Measurements from ENCODE around the gene GAREM1. TPM values are rescaled to one million over a fixed set of nuclear protein-coding genes. Genes with fewer than 3 reads are reported as not detected.

Gene GAREM1
- total RNA-seq, 1 experiment from 2014 or later = 3.1 TPM

GRCh38 chr18:32459361-32460101, 11.2 kb downstream of the GAREM1 start:
- DNase-seq (ENCODE audit: low spot score) = no peak

- no peak for DNase-seq (ENCODE audit: low spot score)
Measured at GRCh38 chr18:32455361-32455760, 15.3 kb downstream of the GAREM1 start.

GRCh38 chr18:32454593-32454992, 16.1 kb downstream of the GAREM1 start:
- no peak for DNase-seq (ENCODE audit: low spot score)

GRCh38 chr18:32450874-32451273, 19.8 kb downstream of the GAREM1 start:
- DNase-seq (ENCODE audit: low spot score) = no peak

GRCh38 chr18:32450026-32450691, 20.5 kb downstream of the GAREM1 start:
- no peak for DNase-seq (ENCODE audit: low spot score)

- no peak for DNase-seq (ENCODE audit: low spot score)
Measured at GRCh38 chr18:32446780-32447179, 23.9 kb downstream of the GAREM1 start.

DNA sequence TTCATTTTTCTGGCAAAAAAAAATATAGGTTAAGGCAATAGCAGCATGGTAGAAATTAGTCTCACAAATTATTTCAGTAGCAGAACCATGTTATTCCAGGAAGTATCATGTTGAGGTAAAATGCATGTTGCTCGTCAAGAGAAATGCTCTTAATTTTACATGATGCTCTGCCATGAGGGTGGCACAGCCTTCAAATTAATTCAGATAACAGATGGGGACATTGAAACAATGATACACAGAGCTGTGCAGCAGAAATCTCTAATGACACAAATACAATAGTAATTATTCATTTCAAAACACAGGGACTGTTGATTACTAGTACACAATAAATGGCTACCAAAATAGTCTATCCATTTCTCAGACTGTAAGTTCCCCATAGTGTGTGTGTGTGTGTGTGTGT, 24.8 kb downstream of the GAREM1 start:
- no peak for DNase-seq (ENCODE audit: low spot score)

DNA sequence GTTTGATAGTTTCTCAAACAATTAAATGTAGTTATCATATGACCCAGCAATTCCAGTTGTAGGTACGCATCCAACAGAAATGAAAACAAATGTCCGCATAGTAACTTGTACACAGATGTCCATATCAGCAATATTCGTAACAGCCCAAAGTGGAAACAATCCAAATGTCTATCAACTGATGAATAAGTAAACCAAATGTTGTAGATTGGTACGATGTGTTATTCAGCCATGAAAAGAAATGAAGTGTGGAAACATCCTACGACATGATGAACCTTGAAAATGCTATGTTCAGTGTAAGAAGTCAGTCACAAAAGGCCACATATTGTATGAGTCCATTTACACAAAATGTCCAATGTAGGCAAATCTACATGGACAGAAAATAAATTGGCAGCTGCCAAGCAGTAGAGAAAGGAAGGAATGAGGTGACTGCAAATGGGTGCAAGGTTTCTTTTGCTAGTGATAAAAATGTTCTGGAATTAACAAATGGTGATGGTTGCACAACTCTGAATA, 26.9 kb downstream of the GAREM1 start:
- DNase-seq (ENCODE audit: low spot score) = no peak

DNA sequence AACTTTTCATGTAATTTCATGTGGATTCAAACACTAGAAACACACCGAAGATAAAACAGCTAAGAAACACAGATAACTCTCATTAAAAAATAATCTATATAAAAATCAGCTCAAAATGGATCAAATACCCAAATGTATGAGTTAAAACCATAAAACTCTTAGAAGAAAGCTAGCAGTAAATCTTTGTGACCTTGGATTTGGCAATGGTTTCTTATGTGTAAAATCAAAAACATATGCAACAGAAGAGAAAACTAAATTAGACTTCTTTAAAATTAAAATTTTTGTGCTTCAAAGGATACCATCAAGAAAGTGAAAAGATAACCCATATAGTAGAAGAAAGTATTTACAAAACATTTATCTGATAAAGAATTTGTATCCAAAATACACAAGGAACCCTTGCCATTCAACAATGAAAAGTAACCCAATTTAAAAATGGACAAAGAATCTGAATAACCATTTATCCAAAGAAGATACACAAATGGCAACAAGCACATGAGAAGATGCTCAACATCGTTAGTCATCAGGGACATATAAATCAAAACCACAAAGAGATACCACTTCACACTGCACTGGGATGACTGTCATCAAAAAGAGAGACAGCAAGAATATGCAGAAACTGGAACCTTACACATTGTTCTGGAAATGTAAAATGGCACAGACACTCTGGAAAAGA, 27.5 kb downstream of the GAREM1 start:
- no peak for DNase-seq (ENCODE audit: low spot score)

DNA sequence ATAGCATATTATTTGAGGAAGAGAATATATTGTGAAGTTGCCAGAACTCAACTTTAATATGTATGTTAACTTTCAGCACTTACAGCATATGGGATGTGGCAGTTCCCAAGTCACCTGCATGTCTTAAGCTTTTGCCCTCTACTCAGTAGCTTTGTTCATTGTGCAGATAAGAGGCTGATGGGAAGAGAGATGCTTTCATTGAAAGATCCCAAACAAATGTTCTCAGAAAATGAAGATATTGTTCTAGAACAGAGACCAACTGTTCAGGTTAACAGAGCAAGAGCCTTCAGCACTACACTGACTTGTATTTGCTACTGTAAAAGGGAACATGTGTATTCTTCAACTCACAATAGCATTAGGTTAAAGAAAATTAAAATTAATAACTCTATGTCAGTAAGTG, 28.1 kb downstream of the GAREM1 start:
- no peak for DNase-seq (ENCODE audit: low spot score)

DNA sequence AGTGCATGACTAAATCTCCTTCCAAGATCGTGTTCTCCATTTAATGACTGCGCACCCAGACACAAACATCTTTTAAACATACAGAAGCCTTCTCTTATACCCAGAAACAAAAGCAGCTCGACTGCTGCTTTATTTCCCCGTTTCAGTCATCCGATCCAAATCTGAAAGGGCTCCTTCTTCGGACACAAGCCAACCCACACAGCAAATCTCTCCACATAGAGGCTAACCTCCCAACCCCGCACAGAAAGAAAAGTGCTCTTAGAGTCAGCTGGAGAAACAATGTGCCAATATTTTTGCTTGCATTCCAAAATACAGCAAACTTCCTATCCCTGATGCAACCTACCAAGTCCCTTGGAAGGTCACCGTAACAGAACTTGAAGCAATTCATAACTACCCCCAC, 29.1 kb downstream of the GAREM1 start:
- DNase-seq (ENCODE audit: low spot score) = no peak

- DNase-seq (ENCODE audit: low spot score) = no peak
Measured at GRCh38 chr18:32440518-32440917, 30.2 kb downstream of the GAREM1 start.

DNA sequence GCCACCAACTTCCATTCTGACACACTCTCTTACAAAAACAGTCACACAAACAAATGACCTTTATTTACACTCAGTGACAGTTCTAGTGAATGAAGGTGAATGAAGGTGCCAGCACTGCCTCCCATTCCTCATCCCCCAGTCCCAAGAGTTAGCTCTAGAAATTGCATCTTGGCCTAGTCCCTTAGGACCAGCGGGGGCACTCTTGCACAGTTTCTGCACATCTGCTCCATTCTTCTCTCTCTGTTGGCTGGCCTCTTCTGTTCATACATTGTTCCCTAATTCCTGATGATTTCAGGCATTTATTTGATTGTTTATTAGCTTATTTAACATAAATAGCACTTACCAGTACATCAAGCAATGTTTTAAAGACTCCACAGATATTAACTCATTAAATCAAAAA, 30.9 kb downstream of the GAREM1 start:
- DNase-seq (ENCODE audit: low spot score) = no peak

GRCh38 chr18:32439241-32439640, 31.4 kb downstream of the GAREM1 start:
- no peak for DNase-seq (ENCODE audit: low spot score)

DNA sequence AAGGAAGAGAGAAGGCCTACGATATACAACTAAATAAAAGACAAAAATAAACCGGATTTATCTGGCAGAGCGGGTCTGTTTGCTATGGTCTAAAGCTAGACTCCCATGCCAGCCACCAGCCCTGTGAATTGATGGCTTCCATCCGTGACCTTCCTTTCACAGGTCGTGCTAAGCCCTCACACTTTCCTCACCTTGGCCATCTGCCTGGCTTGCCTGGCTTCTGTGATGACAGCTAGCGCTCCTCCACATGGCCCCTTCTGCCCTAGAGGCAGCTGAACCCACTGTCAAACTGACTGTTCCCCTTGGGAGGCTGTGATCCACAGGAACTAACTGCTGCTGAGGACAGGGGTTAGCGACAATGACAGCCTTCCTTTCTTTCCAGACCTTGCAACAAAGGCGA, 32.5 kb downstream of the GAREM1 start:
- DNase-seq (ENCODE audit: low spot score) = no peak

GRCh38 chr18:32437100-32437834, 33.4 kb downstream of the GAREM1 start:
- no peak for DNase-seq (ENCODE audit: low spot score)

- DNase-seq (ENCODE audit: low spot score) = no peak
Measured at GRCh38 chr18:32435631-32436500, 34.8 kb downstream of the GAREM1 start.

GRCh38 chr18:32431753-32432152, 38.9 kb downstream of the GAREM1 start:
- DNase-seq (ENCODE audit: low spot score) = no peak

DNA sequence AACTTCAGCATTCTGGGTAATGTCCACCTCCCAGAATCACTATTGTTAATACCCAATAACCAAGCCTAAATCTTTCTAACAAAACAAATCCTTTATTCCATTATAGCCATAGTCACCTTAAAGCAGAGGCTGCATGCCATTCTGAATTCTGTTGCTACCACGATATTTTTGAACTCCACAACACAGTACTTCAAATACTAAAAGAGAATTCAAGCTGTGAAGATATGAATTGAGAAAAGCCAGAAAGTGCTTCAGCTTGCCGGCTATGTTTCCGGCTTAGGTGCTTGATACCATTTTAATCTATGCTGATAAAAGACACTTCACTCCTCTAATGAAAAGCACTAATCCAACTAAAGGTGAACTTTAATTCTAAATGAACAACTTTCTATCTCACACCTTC, 41.3 kb downstream of the GAREM1 start:
- DNase-seq (ENCODE audit: low spot score) = no peak

DNA sequence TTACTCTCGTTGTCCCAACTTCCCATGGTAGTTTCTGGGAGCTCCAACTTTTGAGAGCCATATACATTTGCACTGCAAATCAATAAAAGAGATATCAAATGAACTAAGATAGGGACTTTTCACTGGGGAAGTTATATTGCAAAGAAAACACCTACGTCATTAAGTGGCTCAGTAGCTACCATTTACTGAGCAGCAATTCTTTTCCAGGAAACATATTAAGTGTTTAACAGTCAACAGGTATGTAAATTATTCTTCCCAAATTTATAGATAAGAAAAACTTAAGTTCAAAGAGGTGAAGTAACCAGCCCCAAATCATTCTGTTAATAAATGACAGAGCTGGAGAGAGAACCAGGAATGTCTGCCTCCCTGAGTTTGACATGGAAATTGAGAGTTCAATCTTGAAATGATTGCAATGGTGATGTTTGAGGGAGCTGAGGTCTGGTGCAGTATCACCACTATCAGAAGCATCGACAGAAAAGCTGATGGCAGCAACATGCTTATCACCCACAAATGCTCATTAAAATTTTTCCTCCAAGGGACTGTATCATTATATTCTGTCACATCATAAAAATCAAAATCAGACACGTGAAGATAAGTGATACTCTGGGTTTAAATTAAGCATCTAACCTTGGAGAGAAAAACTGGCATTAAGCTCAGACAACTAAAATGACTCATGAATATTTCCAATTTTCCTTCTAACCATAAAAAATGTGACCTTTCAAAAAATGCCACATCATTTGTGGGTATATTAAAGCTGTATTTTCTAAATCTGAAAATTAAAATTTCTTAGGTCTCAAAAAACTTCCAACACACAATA, 43.4 kb downstream of the GAREM1 start:
- no peak for DNase-seq (ENCODE audit: low spot score)
